Trophoblast cell (in vitro differentiated cells and primary cell): ENCODE results near the gene CHTF18.

Source experiments
- DNase-seq, 2 donors: peaks; one replicate each; pipeline ENCODE4 v3.0.0-alpha.2; 2016
- H2AFZ ChIP-seq: 2 replicates; pipeline ENCODE4 v1.6.1; 2013; ENCODE audit warnings: low read length, moderate library complexity, mild to moderate bottlenecking; ENCODE audit not compliant: insufficient read depth, poor library complexity
- H2AK5ac ChIP-seq: 2 replicates; pipeline ENCODE4 v1.6.1; 2013; ENCODE audit warnings: mild to moderate bottlenecking, low read length
- H2BK120ac ChIP-seq: 2 replicates; pipeline ENCODE4 v1.6.1; 2013; ENCODE audit warnings: low read length, mild to moderate bottlenecking, moderate library complexity; ENCODE audit not compliant: insufficient read depth, poor library complexity
- H2BK12ac ChIP-seq: 2 replicates; pipeline ENCODE4 v1.6.1; 2013; ENCODE audit warnings: mild to moderate bottlenecking, low read length, moderate library complexity
- H2BK5ac ChIP-seq: 2 replicates; pipeline ENCODE4 v1.6.1; 2013; ENCODE audit warnings: low read length, low read depth, moderate library complexity, mild to moderate bottlenecking; ENCODE audit not compliant: poor library complexity
- H3K14ac ChIP-seq: 2 replicates; pipeline ENCODE4 v1.6.1; 2013; ENCODE audit warnings: mild to moderate bottlenecking, low read length
- H3K18ac ChIP-seq: 2 replicates; pipeline ENCODE4 v1.6.1; 2013; ENCODE audit warnings: mild to moderate bottlenecking, low read length
- H3K23ac ChIP-seq: 2 replicates; pipeline ENCODE4 v1.6.1; 2013; ENCODE audit warnings: low read length
- H3K27ac ChIP-seq: 2 replicates; pipeline ENCODE4 v1.5.1; 2013; ENCODE audit warnings: low read depth, mild to moderate bottlenecking, inconsistent platforms, low read length, moderate library complexity
- H3K27me3 ChIP-seq: 2 replicates; pipeline ENCODE4 v1.6.1; 2013; ENCODE audit warnings: inconsistent platforms, mild to moderate bottlenecking, low read length, moderate library complexity; ENCODE audit not compliant: insufficient read depth
- H3K36me3 ChIP-seq, 2 experiments: 1 replicate in 1 of 2; 2 replicates in 1 of 2; pipeline ENCODE4 v1.6.1; 2013; ENCODE audit warnings: low read length in 2 of 2, mild to moderate bottlenecking in 2 of 2, moderate library complexity in 1 of 2; ENCODE audit not compliant: insufficient read depth in 2 of 2, control insufficient read depth in 1 of 2
- H3K4ac ChIP-seq: 2 replicates; pipeline ENCODE4 v1.6.1; 2013; ENCODE audit warnings: low read depth, mild to moderate bottlenecking, low read length, moderate library complexity
- H3K4me1 ChIP-seq, 2 experiments: 1 replicate in 1 of 2; 2 replicates in 1 of 2; pipeline ENCODE4 v1.6.1; 2013; ENCODE audit warnings: low read length in 2 of 2, mild to moderate bottlenecking in 2 of 2, moderate library complexity in 1 of 2; ENCODE audit not compliant: insufficient read depth in 2 of 2, control insufficient read depth in 1 of 2
- H3K4me2 ChIP-seq: 2 replicates; pipeline ENCODE4 v1.6.1; 2013; ENCODE audit warnings: inconsistent platforms, mild to moderate bottlenecking, low read length, moderate library complexity
- H3K4me3 ChIP-seq: 2 replicates; pipeline ENCODE4 v1.5.1; 2013; ENCODE audit warnings: mild to moderate bottlenecking, low read depth, low read length, inconsistent platforms
- H3K79me1 ChIP-seq: one replicate; pipeline ENCODE4 v1.6.1; 2013; ENCODE audit warnings: low read length
- H3K79me2 ChIP-seq: 2 replicates; pipeline ENCODE4 v1.6.1; 2013; ENCODE audit warnings: low read length, mild to moderate bottlenecking; ENCODE audit not compliant: control insufficient read depth, insufficient read depth, poor library complexity
- H3K9ac ChIP-seq: 2 replicates; pipeline ENCODE4 v1.6.1; 2013; ENCODE audit warnings: mild to moderate bottlenecking, low read length
- H3K9me3 ChIP-seq: 2 replicates; pipeline ENCODE4 v1.6.1; 2013; ENCODE audit warnings: low read depth, mild to moderate bottlenecking, control low read depth, inconsistent platforms, low read length; ENCODE audit not compliant: insufficient read depth
- H4K12ac ChIP-seq: 2 replicates; pipeline ENCODE4 v1.6.1; 2013; ENCODE audit warnings: low read depth, mild to moderate bottlenecking, low read length, moderate library complexity
- H4K8ac ChIP-seq: 2 replicates; pipeline ENCODE4 v1.6.1; 2013; ENCODE audit warnings: low read depth, mild to moderate bottlenecking, low read length, moderate library complexity
- H4K91ac ChIP-seq: one replicate; pipeline ENCODE4 v1.6.1; 2013; ENCODE audit warnings: low read depth, mild to moderate bottlenecking, low read length, moderate library complexity
- WGBS: extraction: QIAGEN DNeasy Blood & Tissue Kit; methylation state at CpG from one replicate; pipeline ENCODE4 v1.1.7; 2013; ENCODE audit warnings: missing lambda C conversion rate; ENCODE audit not compliant: insufficient read length, insufficient coverage; ENCODE audit errors: extremely low coverage; 5-methylcytosine and 5-hydroxymethylcytosine counted together

CHTF18 gene

DNA sequence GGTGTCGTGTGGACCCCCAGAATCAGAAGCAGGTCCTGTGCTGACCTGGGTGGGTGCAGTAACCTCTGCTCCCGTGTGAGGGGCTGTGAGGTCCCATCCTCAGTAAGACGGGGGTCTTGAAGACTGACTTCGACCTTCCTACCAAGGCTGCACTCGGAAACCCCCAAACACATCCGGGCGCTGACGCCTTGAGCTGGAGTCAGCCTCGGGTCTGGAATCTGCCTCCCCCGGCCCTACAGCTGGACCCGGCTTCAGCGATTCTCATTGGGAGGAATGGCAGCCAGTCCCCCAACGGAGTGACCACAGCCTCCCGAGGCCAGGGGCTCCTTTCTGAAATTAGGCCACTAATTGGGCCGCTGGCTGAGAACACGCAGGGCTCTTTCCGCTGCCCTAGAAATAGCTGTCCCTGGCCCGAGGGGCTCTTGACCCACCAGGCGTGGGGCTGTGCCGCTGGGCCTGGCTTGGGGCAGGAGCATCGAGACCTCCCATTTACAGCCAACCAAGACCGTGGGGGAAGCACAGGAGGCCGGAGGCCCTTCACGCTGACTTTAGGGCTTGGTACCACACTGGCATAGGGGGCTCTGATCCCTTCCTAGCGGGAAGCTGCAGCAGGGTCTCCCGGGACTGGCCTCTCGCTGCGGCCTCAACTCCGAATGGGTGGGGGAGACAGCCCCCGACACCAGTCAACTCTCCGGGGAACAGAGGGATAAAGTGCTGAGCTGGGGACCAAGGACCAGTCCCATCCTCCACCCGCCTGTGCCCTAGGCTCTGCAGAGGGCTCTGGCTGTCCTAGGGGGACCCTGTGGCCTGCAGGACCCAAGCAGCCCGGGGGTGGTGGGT, 14.7 kb downstream of the CHTF18 start:
- H4K91ac ChIP-seq: no peak overlapping the region
- no peak overlapping the region for H2AFZ ChIP-seq
- no peak overlapping the region for H4K12ac ChIP-seq
- H3K23ac ChIP-seq: no peak overlapping the region
- H3K9ac ChIP-seq: no peak overlapping the region
- WGBS: no CpG with 5 or more reads among the region's 33 CpGs
- no peak for DNase-seq
- peaks cover 5% of the 10 kb centered on the region for H3K79me2 ChIP-seq
- no peak overlapping the region for H3K27ac ChIP-seq
- no peak overlapping the region for H3K4ac ChIP-seq
- no peak overlapping the region for H3K4me3 ChIP-seq
- peaks cover 8% of the 10 kb centered on the region for H3K79me1 ChIP-seq
- no peak overlapping the region for H2BK5ac ChIP-seq
- no peak overlapping the region for H3K14ac ChIP-seq
- no peaks in the 10 kb centered on the region for H3K27me3 ChIP-seq
- no peak overlapping the region for H2BK120ac ChIP-seq
- H3K4me1 ChIP-seq: peaks cover 7 to 10% of the 10 kb centered on the region in 2 experiments
- H3K18ac ChIP-seq: no peak overlapping the region
- no peaks in the 10 kb centered on the region for H3K9me3 ChIP-seq
- no peak overlapping the region for H2AK5ac ChIP-seq
- no peak overlapping the region for H4K8ac ChIP-seq
- no peaks in the 10 kb centered on the region for H3K36me3 ChIP-seq
- H3K4me2 ChIP-seq: no peak overlapping the region
- H2BK12ac ChIP-seq: no peak overlapping the region

DNA sequence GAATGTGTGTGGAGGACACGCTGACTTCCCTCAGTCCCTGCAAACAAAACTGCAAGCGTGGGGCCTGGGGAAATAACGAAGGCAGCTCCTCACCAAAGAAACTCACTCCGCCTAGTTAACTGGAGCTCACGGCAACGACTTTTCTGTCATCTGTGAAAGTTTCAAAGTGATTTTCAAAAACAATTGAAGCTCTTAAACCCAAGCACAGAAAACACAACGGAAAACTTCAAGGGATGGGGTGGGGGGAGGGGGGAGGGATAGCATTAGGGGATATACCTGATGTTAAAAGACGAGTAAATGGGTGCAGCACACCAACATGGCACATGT, 15.3 kb downstream of the CHTF18 start:
- Histone ChIP-seq H3K18ac (no peak overlapping the region), H2AFZ (no peak overlapping the region), H3K4me2 (no peak overlapping the region), H3K79me2 (peaks cover 5% of the 10 kb centered on the region), H3K79me1 (peaks cover 8% of the 10 kb centered on the region), H3K23ac (no peak overlapping the region), H3K9ac (no peak overlapping the region), H3K4me3 (no peak overlapping the region), H3K27me3 (no peaks in the 10 kb centered on the region), H3K36me3 (no peaks in the 10 kb centered on the region), H4K8ac (no peak overlapping the region), H2BK120ac (no peak overlapping the region), H3K14ac (no peak overlapping the region), H3K9me3 (no peaks in the 10 kb centered on the region), H3K4ac (no peak overlapping the region), H3K27ac (no peak overlapping the region), H2AK5ac (no peak overlapping the region), H2BK5ac (no peak overlapping the region), H2BK12ac (no peak overlapping the region), H4K91ac (no peak overlapping the region), H4K12ac (no peak overlapping the region), H3K4me1 (peaks cover 12 to 13% of the 10 kb centered on the region in 2 experiments)
- DNase-seq: no peak
- WGBS: no CpG with 5 or more reads among the region's 8 CpGs

GRCh38 chr16:804193-805048, 16.0 kb downstream of the CHTF18 start:
- Histone ChIP-seq H3K4me1 (peaks cover 12 to 15% of the 10 kb centered on the region in 2 experiments), H2BK5ac (no peak overlapping the region), H3K4me2 (no peak overlapping the region), H2AK5ac (no peak overlapping the region), H3K36me3 (no peaks in the 10 kb centered on the region), H3K4ac (no peak overlapping the region), H4K91ac (no peak overlapping the region), H2BK120ac (no peak overlapping the region), H3K9ac (no peak overlapping the region), H3K23ac (no peak overlapping the region), H3K27me3 (no peaks in the 10 kb centered on the region), H2BK12ac (no peak overlapping the region), H4K8ac (no peak overlapping the region), H3K9me3 (no peaks in the 10 kb centered on the region), H4K12ac (no peak overlapping the region), H3K14ac (no peak overlapping the region), H3K79me2 (peaks cover 5% of the 10 kb centered on the region), H3K79me1 (peaks cover 8% of the 10 kb centered on the region), H3K4me3 (no peak overlapping the region), H3K27ac (no peak overlapping the region), H3K18ac (no peak overlapping the region), H2AFZ (no peak overlapping the region)
- WGBS: no CpG with 5 or more reads among the region's 33 CpGs
- peak; percentile 53 to 58 for DNase-seq

- no peak overlapping the region for H2AK5ac ChIP-seq
- H3K4me2 ChIP-seq: no peak overlapping the region
- no peak overlapping the region for H3K18ac ChIP-seq
- no peak overlapping the region for H2AFZ ChIP-seq
- H3K9ac ChIP-seq: no peak overlapping the region
- H3K14ac ChIP-seq: no peak overlapping the region
- peaks cover 8 to 11% of the 10 kb centered on the region in 2 experiments for H3K4me1 ChIP-seq
- DNase-seq: no peak
- no peaks in the 10 kb centered on the region for H3K36me3 ChIP-seq
- H3K79me2 ChIP-seq: peaks cover 5% of the 10 kb centered on the region
- no peak overlapping the region for H3K23ac ChIP-seq
- no peak overlapping the region for H4K91ac ChIP-seq
- peaks cover 1% of the 10 kb centered on the region for H3K9me3 ChIP-seq
- no peak overlapping the region for H4K12ac ChIP-seq
- H2BK12ac ChIP-seq: no peak overlapping the region
- peaks cover 8% of the 10 kb centered on the region for H3K79me1 ChIP-seq
- H3K27ac ChIP-seq: no peak overlapping the region
- no peak overlapping the region for H4K8ac ChIP-seq
- no peaks in the 10 kb centered on the region for H3K27me3 ChIP-seq
- no peak overlapping the region for H3K4me3 ChIP-seq
- WGBS: no CpG with 5 or more reads among the region's 17 CpGs
- no peak overlapping the region for H2BK5ac ChIP-seq
- no peak overlapping the region for H2BK120ac ChIP-seq
- no peak overlapping the region for H3K4ac ChIP-seq
Measured at GRCh38 chr16:805474-805873, 17.1 kb downstream of the CHTF18 start.
